Measurements from ENCODE around the gene HIVEP3. TPM values are rescaled to one million over a fixed set of nuclear protein-coding genes. Genes with fewer than 3 reads are reported as not detected.

Gene HIVEP3
- total and polyA plus RNA-seq, 4 donors: 7.0 to 14.7 (median 8.8) TPM

- Histone ChIP-seq H3K9me3 (ENCODE audit: control insufficient read depth in 4 of 4, insufficient read depth in 3 of 4, low read length in 3 of 4) (no peaks in the 10 kb centered on the region), H3K4me1 (ENCODE audit: control insufficient read depth in 5 of 5, insufficient read depth in 5 of 5, low read length in 5 of 5) (peaks cover 0 to 2% (median 0%) of the 10 kb centered on the region in 5 donors), H3K27me3 (ENCODE audit: control insufficient read depth in 3 of 3, insufficient read depth in 3 of 3, low read length in 2 of 3) (no peaks in the 10 kb centered on the region), H3K4me3 (no peak overlapping the region), H3K36me3 (ENCODE audit: control insufficient read depth in 4 of 4, insufficient read depth in 4 of 4, low read length in 4 of 4) (peaks cover 0 to 9% (median 0%) of the 10 kb centered on the region in 4 donors), H3K27ac (ENCODE audit: low read depth in 1 of 2, low read length in 1 of 2) (no peak overlapping the region), H3K9ac (ENCODE audit: insufficient read depth in 1 of 2, low read length in 2 of 2) (no peak overlapping the region)
- no peak for TF ChIP-seq CTCF (IDR thresholded peaks at IDR 0.05; ENCODE audit: control extremely low read depth, extremely low read depth)
- DNase-seq (no peak), ATAC-seq (ENCODE audit: insufficient read depth, low FRiP score) (no peak)
- 93 to 96% methylated on average over 10 of the region's 10 CpGs for WGBS, 2 donors
These were observed 336.8 kb downstream of the HIVEP3 start for GRCh38 chr1:41582004-41582325.

GRCh38 chr1:41581216-41582003 lies 337.3 kb downstream of the HIVEP3 start:
- DNase-seq (no peak), ATAC-seq (ENCODE audit: insufficient read depth, low FRiP score) (no peak)
- Histone ChIP-seq H3K9ac (ENCODE audit: insufficient read depth in 1 of 2, low read length in 2 of 2) (no peak overlapping the region), H3K27me3 (ENCODE audit: control insufficient read depth in 3 of 3, insufficient read depth in 3 of 3, low read length in 2 of 3) (no peaks in the 10 kb centered on the region), H3K36me3 (ENCODE audit: control insufficient read depth in 4 of 4, insufficient read depth in 4 of 4, low read length in 4 of 4) (peaks cover 0 to 9% (median 0%) of the 10 kb centered on the region in 4 donors), H3K4me1 (ENCODE audit: control insufficient read depth in 5 of 5, insufficient read depth in 5 of 5, low read length in 5 of 5) (peaks cover 0 to 2% (median 0%) of the 10 kb centered on the region in 5 donors), H3K9me3 (ENCODE audit: control insufficient read depth in 4 of 4, insufficient read depth in 3 of 4, low read length in 3 of 4) (no peaks in the 10 kb centered on the region), H3K27ac (ENCODE audit: low read depth in 1 of 2, low read length in 1 of 2) (no peak overlapping the region), H3K4me3 (no peak overlapping the region)
- WGBS, 2 donors: 90 to 92% methylated on average over 19 of the region's 19 CpGs
- no peak for TF ChIP-seq CTCF (IDR thresholded peaks at IDR 0.05; ENCODE audit: control extremely low read depth, extremely low read depth)

- no peak for TF ChIP-seq CTCF (IDR thresholded peaks at IDR 0.05; ENCODE audit: control extremely low read depth, extremely low read depth)
- WGBS, 2 donors: 59 to 82% methylated on average over 7 of the region's 7 CpGs
- Histone ChIP-seq H3K9me3 (ENCODE audit: control insufficient read depth in 4 of 4, insufficient read depth in 3 of 4, low read length in 3 of 4) (no peaks in the 10 kb centered on the region), H3K36me3 (ENCODE audit: control insufficient read depth in 4 of 4, insufficient read depth in 4 of 4, low read length in 4 of 4) (peaks cover 0 to 9% (median 0%) of the 10 kb centered on the region in 4 donors), H3K9ac (ENCODE audit: insufficient read depth in 1 of 2, low read length in 2 of 2) (no peak overlapping the region), H3K4me1 (ENCODE audit: control insufficient read depth in 5 of 5, insufficient read depth in 5 of 5, low read length in 5 of 5) (peaks cover 0 to 2% (median 0%) of the 10 kb centered on the region in 5 donors), H3K27ac (ENCODE audit: low read depth in 1 of 2, low read length in 1 of 2) (no peak overlapping the region), H3K27me3 (ENCODE audit: control insufficient read depth in 3 of 3, insufficient read depth in 3 of 3, low read length in 2 of 3) (no peaks in the 10 kb centered on the region), H3K4me3 (no peak overlapping the region)
- ATAC-seq (ENCODE audit: insufficient read depth, low FRiP score) (no peak), DNase-seq (no peak)
These were observed 338.1 kb downstream of the HIVEP3 start for GRCh38 chr1:41580520-41581172.
